Measurements from ENCODE around the gene CAMK2G. TPM values are rescaled to one million over a fixed set of nuclear protein-coding genes. Genes with fewer than 3 reads are reported as not detected.

CAMK2G gene
- total RNA-seq, 2 donors from 2014 or later: 20.9 to 21.7 TPM

GRCh38 chr10:73889014-73889413 is 14.7 kb upstream of the CAMK2G start:
- H3K36me3 ChIP-seq (ENCODE audit: control insufficient read depth, insufficient read depth, low read length): no peaks in the 10 kb centered on the region
- Mint-ChIP-seq H3K9me3 (no peaks in the 10 kb centered on the region), H3K36me3 (ENCODE audit: low read depth) (no peaks in the 10 kb centered on the region), H3K27me3 (ENCODE audit: insufficient read depth) (peaks cover 5% of the 10 kb centered on the region), H3K4me1 (peaks cover 12% of the 10 kb centered on the region), H3K4me3 (no peak overlapping the region), H3K27ac (no peak overlapping the region)
- no peaks in the 10 kb centered on the region for H3K9me3 ChIP-seq (ENCODE audit: control insufficient read depth, low read length)
- no peak for TF ChIP-seq CTCF (conservative IDR thresholded peaks at IDR 0.05)
- no peak overlapping the region for H3K9ac ChIP-seq (ENCODE audit: extremely low read depth, low read length, poor library complexity, severe bottlenecking)
- no peak overlapping the region for H3K27ac ChIP-seq (ENCODE audit: low read depth, low read length)
- DNase-seq: peak; percentile 66
- peaks cover 12% of the 10 kb centered on the region for H3K4me1 ChIP-seq (ENCODE audit: control insufficient read depth, insufficient read depth, low read length)
- 71 to 76% methylated on average over 7 of the region's 7 CpGs for WGBS, 2 experiments (ENCODE audit: insufficient coverage in 1 of 2, insufficient read length in 1 of 2)
- no peak overlapping the region for H3K4me3 ChIP-seq (ENCODE audit: low read length)
- no peaks in the 10 kb centered on the region for H3K27me3 ChIP-seq (ENCODE audit: control insufficient read depth, insufficient read depth, low read length, poor library complexity, severe bottlenecking)

- H3K27ac Mint-ChIP-seq: no peak overlapping the region
- no peaks in the 10 kb centered on the region for H3K36me3 Mint-ChIP-seq (ENCODE audit: low read depth)
- H3K9me3 Mint-ChIP-seq: no peaks in the 10 kb centered on the region
Observed at GRCh38 chr10:73888514-73888913, 14.2 kb upstream of the CAMK2G start.

GRCh38 chr10:73887294-73888039 is 13.1 kb upstream of the CAMK2G start:
- Mint-ChIP-seq H3K27ac (no peak overlapping the region), H3K36me3 (ENCODE audit: low read depth) (no peaks in the 10 kb centered on the region), H3K4me1 (peaks cover 12% of the 10 kb centered on the region), H3K4me3 (no peak overlapping the region), H3K9me3 (no peaks in the 10 kb centered on the region), H3K27me3 (ENCODE audit: insufficient read depth) (peaks cover 2% of the 10 kb centered on the region)
- Histone ChIP-seq H3K4me3 (ENCODE audit: low read length) (no peak overlapping the region), H3K9ac (ENCODE audit: extremely low read depth, low read length, poor library complexity, severe bottlenecking) (no peak overlapping the region), H3K27me3 (ENCODE audit: control insufficient read depth, insufficient read depth, low read length, poor library complexity, severe bottlenecking) (no peaks in the 10 kb centered on the region), H3K9me3 (ENCODE audit: control insufficient read depth, low read length) (no peaks in the 10 kb centered on the region), H3K27ac (ENCODE audit: low read depth, low read length) (no peak overlapping the region), H3K36me3 (ENCODE audit: control insufficient read depth, insufficient read depth, low read length) (no peaks in the 10 kb centered on the region), H3K4me1 (ENCODE audit: control insufficient read depth, insufficient read depth, low read length) (peaks cover 12% of the 10 kb centered on the region)
- DNase-seq: peak; percentile 67
- WGBS, 2 experiments (ENCODE audit: insufficient coverage in 1 of 2, insufficient read length in 1 of 2): 87 to 96% methylated on average over 9 to 12 of the region's 12 CpGs
- TF ChIP-seq CTCF (conservative IDR thresholded peaks at IDR 0.05): no peak

More at GRCh38 chr10:73888514-73888913, 14.2 kb upstream of the CAMK2G start:
- DNase-seq: no peak
- Histone ChIP-seq H3K27me3 (ENCODE audit: control insufficient read depth, insufficient read depth, low read length, poor library complexity, severe bottlenecking) (no peaks in the 10 kb centered on the region), H3K4me3 (ENCODE audit: low read length) (no peak overlapping the region), H3K9me3 (ENCODE audit: control insufficient read depth, low read length) (no peaks in the 10 kb centered on the region), H3K36me3 (ENCODE audit: control insufficient read depth, insufficient read depth, low read length) (no peaks in the 10 kb centered on the region), H3K27ac (ENCODE audit: low read depth, low read length) (no peak overlapping the region), H3K4me1 (ENCODE audit: control insufficient read depth, insufficient read depth, low read length) (peaks cover 12% of the 10 kb centered on the region), H3K9ac (ENCODE audit: extremely low read depth, low read length, poor library complexity, severe bottlenecking) (no peak overlapping the region)
- TF ChIP-seq CTCF (conservative IDR thresholded peaks at IDR 0.05): no peak
- WGBS, 2 experiments (ENCODE audit: insufficient coverage in 1 of 2, insufficient read length in 1 of 2): 89 to 96% methylated on average over 5 of the region's 5 CpGs
- Mint-ChIP-seq H3K27me3 (ENCODE audit: insufficient read depth) (peaks cover 5% of the 10 kb centered on the region), H3K4me1 (peaks cover 12% of the 10 kb centered on the region), H3K4me3 (no peak overlapping the region)

Measured in endodermal cell (in vitro differentiated cells).